ENCODE results near the gene CDK6.

The CDK6 gene

DNA sequence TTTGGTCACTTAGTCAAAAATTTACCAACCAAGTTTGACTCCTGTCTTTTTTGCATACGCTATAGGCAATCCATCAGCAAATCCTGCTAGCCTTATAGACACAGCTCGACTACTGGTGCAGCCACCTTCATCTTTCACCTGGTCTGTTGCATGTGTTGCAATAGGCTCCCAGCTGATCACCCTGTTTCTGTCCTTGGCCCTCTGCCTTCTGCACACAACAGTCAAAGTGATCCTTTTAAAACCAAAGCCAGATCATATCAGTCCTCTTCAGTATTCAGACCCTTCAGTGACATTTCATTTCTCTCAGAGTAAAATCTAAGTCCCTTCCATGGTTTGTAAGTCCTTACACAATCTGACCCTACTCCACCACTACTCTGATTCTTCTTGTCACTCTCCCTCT is 10.9 kb upstream of the CDK6 start:
- TF ChIP-seq, protein P1, sequence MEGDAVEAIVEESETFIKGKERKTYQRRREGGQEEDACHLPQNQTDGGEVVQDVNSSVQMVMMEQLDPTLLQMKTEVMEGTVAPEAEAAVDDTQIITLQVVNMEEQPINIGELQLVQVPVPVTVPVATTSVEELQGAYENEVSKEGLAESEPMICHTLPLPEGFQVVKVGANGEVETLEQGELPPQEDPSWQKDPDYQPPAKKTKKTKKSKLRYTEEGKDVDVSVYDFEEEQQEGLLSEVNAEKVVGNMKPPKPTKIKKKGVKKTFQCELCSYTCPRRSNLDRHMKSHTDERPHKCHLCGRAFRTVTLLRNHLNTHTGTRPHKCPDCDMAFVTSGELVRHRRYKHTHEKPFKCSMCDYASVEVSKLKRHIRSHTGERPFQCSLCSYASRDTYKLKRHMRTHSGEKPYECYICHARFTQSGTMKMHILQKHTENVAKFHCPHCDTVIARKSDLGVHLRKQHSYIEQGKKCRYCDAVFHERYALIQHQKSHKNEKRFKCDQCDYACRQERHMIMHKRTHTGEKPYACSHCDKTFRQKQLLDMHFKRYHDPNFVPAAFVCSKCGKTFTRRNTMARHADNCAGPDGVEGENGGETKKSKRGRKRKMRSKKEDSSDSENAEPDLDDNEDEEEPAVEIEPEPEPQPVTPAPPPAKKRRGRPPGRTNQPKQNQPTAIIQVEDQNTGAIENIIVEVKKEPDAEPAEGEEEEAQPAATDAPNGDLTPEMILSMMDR (IDR thresholded peaks at IDR 0.05; ENCODE audit: low read depth, low read length): no peak
- DNase-seq (ENCODE audit: extremely low read depth, low read depth): no peak

DNA sequence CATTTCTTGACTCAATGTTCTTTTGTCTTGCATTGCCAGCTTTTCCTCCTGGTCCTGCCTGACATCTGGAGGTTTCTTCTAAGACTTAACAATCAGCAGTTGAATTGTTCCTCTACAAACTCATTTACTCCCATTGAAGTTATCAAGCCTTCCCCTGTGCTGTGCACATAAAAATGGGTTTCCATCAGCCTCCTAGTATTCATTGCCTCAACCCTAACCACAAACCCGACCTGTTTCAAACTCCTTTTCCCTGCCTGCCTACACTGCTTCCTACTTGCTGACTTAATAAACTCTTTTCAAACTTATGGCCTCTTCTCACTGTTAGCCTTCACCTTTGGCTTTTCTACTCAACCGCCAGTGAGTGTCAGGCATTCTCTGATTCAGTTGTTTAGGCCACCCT is 9.4 kb upstream of the CDK6 start:
- TF ChIP-seq, protein P1 (IDR thresholded peaks at IDR 0.05; ENCODE audit: low read depth, low read length): no peak
- DNase-seq (ENCODE audit: extremely low read depth, low read depth): no peak

GRCh38 chr7:92843781-92844180 is 7.4 kb upstream of the CDK6 start:
- TF ChIP-seq, protein P1 (IDR thresholded peaks at IDR 0.05; ENCODE audit: low read depth, low read length): no peak
- no peak for DNase-seq (ENCODE audit: extremely low read depth, low read depth)

DNA sequence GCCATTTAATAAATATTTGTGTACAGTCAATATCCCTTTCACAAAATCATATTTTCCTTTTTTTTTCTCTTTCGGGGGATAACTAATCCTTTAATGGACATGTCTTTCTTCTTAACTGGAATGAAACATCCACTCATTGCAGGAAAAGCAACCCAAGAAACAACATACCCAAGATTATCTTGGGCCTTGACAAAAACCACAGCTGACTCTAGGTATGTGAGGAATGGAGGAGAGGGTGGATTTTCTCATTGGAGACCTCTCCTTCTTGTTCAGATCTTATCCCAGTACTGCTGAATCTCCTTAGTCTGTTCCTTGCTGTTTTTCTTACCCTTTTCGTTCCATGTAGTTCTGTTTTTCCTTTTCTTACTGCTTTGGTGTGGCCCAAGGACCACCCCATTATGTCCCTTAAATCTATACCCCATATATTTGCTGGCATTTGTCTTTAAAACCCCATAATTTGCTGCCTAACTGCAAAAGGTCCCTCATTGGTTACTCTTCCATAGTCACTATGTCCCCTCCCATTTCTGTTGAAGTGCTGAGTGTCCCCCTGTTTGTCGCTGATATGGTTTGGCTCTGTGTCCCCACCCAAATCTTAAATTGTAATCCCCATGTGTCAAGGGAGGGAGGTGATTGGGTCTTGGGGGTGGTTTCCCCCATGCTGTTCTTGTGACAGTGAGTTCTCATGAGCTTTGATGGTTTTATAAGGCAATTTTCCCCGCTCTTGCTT is 6.8 kb upstream of the CDK6 start:
- no peak for DNase-seq (ENCODE audit: extremely low read depth, low read depth)
- TF ChIP-seq, protein P1 (IDR thresholded peaks at IDR 0.05; ENCODE audit: low read depth, low read length): no peak

GRCh38 chr7:92841192-92841591 is 4.8 kb upstream of the CDK6 start:
- DNase-seq (ENCODE audit: extremely low read depth, low read depth): no peak
- TF ChIP-seq, protein P1 (IDR thresholded peaks at IDR 0.05; ENCODE audit: low read depth, low read length): no peak

DNA sequence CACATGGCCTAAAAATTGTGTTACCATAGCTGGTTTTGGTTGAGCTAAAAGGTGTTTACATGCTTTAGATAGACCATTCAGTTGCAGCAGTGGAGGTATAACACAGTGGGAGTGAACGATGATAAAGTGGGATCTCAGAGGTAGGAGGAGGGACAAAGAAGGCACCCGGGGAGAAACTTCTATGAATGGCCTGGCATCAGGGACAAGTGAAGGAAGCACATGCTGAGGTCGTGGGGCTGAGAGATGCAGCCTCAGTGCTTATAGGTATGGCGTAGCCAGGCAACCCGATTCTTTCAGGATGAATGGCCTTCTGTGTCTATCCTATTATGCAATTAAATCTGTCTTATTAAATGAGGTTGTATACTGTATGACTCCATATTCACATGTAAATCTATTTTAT is 3.9 kb upstream of the CDK6 start:
- no peak for DNase-seq (ENCODE audit: extremely low read depth, low read depth)

DNA sequence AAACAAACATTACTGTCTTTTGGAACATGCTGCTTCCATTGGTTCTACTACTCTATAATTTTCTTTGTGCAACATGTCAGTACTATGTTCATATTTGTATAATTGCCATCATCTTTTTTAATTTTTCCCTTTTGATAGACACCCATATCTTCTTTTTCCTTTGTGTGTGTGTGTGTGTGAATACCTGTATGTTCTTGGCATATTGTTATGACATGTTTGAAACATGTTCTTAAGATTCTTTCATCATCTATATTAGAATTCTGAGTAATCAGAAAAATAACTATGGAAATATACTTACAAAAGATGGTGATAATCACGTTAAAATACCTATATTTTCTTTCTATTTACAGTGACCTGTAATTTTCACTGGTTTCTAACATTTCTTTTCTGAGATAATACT is 3.5 kb upstream of the CDK6 start:
- TF ChIP-seq, protein P1 (IDR thresholded peaks at IDR 0.05; ENCODE audit: low read depth, low read length): no peak
- DNase-seq (ENCODE audit: extremely low read depth, low read depth): no peak

More for the DNA sequence above, 3.9 kb upstream of the CDK6 start:
- TF ChIP-seq, protein P1 (IDR thresholded peaks at IDR 0.05; ENCODE audit: low read depth, low read length): no peak
